Measurements from ENCODE around the gene TMEM170A.
"Not testable (repeated sequence)": the region's sequence is repeated elsewhere in the genome, so short reads cannot be mapped to it uniquely, and the experiment has no call there.

Gene TMEM170A

GRCh38 chr16:75460446-75460845 is 4.0 kb downstream of the TMEM170A start:
- no peaks in the 10 kb centered on the region for H3K27me3 ChIP-seq (ENCODE audit: control insufficient read depth, insufficient read depth, low read length)
- peaks cover 25% of the 10 kb centered on the region for H3K4me1 ChIP-seq (ENCODE audit: control insufficient read depth, low read depth, low read length)
- H3K36me3 ChIP-seq (ENCODE audit: control insufficient read depth, low read depth, low read length) = no peaks in the 10 kb centered on the region
- no peak overlapping the region for H3K27ac ChIP-seq (ENCODE audit: low read length)
- H3K4me3 ChIP-seq (ENCODE audit: low read length) = no peak overlapping the region
- peak overlapping the region; percentile 18 for H3K9ac ChIP-seq (ENCODE audit: low read length)
- no peaks in the 10 kb centered on the region for H3K9me3 ChIP-seq (ENCODE audit: control insufficient read depth, low read depth, low read length)

GRCh38 chr16:75459691-75460090 is 4.8 kb downstream of the TMEM170A start:
- H3K9me3 ChIP-seq (ENCODE audit: control insufficient read depth, low read depth, low read length) = no peaks in the 10 kb centered on the region
- no peaks in the 10 kb centered on the region for H3K27me3 ChIP-seq (ENCODE audit: control insufficient read depth, insufficient read depth, low read length)
- H3K4me1 ChIP-seq (ENCODE audit: control insufficient read depth, low read depth, low read length) = peaks cover 25% of the 10 kb centered on the region
- H3K9ac ChIP-seq (ENCODE audit: low read length) = no peak overlapping the region
- H3K4me3 ChIP-seq (ENCODE audit: low read length) = no peak overlapping the region
- no peak overlapping the region for H3K27ac ChIP-seq (ENCODE audit: low read length)
- no peaks in the 10 kb centered on the region for H3K36me3 ChIP-seq (ENCODE audit: control insufficient read depth, low read depth, low read length)

GRCh38 chr16:75458439-75458838 is 6.0 kb downstream of the TMEM170A start:
- Histone ChIP-seq H3K4me1 (ENCODE audit: control insufficient read depth, low read depth, low read length) (peaks cover 28% of the 10 kb centered on the region), H3K9me3 (ENCODE audit: control insufficient read depth, low read depth, low read length) (no peaks in the 10 kb centered on the region), H3K36me3 (ENCODE audit: control insufficient read depth, low read depth, low read length) (no peaks in the 10 kb centered on the region), H3K9ac (ENCODE audit: low read length) (no peak overlapping the region), H3K27me3 (ENCODE audit: control insufficient read depth, insufficient read depth, low read length) (no peaks in the 10 kb centered on the region), H3K27ac (ENCODE audit: low read length) (no peak overlapping the region), H3K4me3 (ENCODE audit: low read length) (no peak overlapping the region)

- no peaks in the 10 kb centered on the region for H3K36me3 ChIP-seq (ENCODE audit: control insufficient read depth, low read depth, low read length)
- H3K27ac ChIP-seq (ENCODE audit: low read length) = no peak overlapping the region
- H3K27me3 ChIP-seq (ENCODE audit: control insufficient read depth, insufficient read depth, low read length) = no peaks in the 10 kb centered on the region
- no peak overlapping the region for H3K9ac ChIP-seq (ENCODE audit: low read length)
- H3K9me3 ChIP-seq (ENCODE audit: control insufficient read depth, low read depth, low read length) = no peaks in the 10 kb centered on the region
- no peak overlapping the region for H3K4me3 ChIP-seq (ENCODE audit: low read length)
- peaks cover 28% of the 10 kb centered on the region for H3K4me1 ChIP-seq (ENCODE audit: control insufficient read depth, low read depth, low read length)
Measured at GRCh38 chr16:75458029-75458428, 6.5 kb downstream of the TMEM170A start.

GRCh38 chr16:75457485-75458021 is 6.9 kb downstream of the TMEM170A start:
- Histone ChIP-seq H3K4me1 (ENCODE audit: control insufficient read depth, low read depth, low read length) (peaks cover 28% of the 10 kb centered on the region), H3K27me3 (ENCODE audit: control insufficient read depth, insufficient read depth, low read length) (no peaks in the 10 kb centered on the region), H3K27ac (ENCODE audit: low read length) (no peak overlapping the region), H3K36me3 (ENCODE audit: control insufficient read depth, low read depth, low read length) (no peaks in the 10 kb centered on the region), H3K9ac (ENCODE audit: low read length) (no peak overlapping the region), H3K4me3 (ENCODE audit: low read length) (no peak overlapping the region), H3K9me3 (ENCODE audit: control insufficient read depth, low read depth, low read length) (no peaks in the 10 kb centered on the region)

GRCh38 chr16:75456971-75457370 is 7.5 kb downstream of the TMEM170A start:
- Histone ChIP-seq H3K9me3 (ENCODE audit: control insufficient read depth, low read depth, low read length) (no peaks in the 10 kb centered on the region), H3K27ac (ENCODE audit: low read length) (no peak overlapping the region), H3K9ac (ENCODE audit: low read length) (no peak overlapping the region), H3K4me1 (ENCODE audit: control insufficient read depth, low read depth, low read length) (peaks cover 28% of the 10 kb centered on the region), H3K4me3 (ENCODE audit: low read length) (no peak overlapping the region), H3K27me3 (ENCODE audit: control insufficient read depth, insufficient read depth, low read length) (no peaks in the 10 kb centered on the region), H3K36me3 (ENCODE audit: control insufficient read depth, low read depth, low read length) (no peaks in the 10 kb centered on the region)

GRCh38 chr16:75456486-75456885 is 8.0 kb downstream of the TMEM170A start:
- H3K4me1 ChIP-seq (ENCODE audit: control insufficient read depth, low read depth, low read length) = peaks cover 28% of the 10 kb centered on the region
- H3K4me3 ChIP-seq (ENCODE audit: low read length); H3K9me3 ChIP-seq (ENCODE audit: control insufficient read depth, low read depth, low read length); H3K9ac ChIP-seq (ENCODE audit: low read length); H3K36me3 ChIP-seq (ENCODE audit: control insufficient read depth, low read depth, low read length); H3K27ac ChIP-seq (ENCODE audit: low read length); H3K27me3 ChIP-seq (ENCODE audit: control insufficient read depth, insufficient read depth, low read length): not testable (repeated sequence)

GRCh38 chr16:75455677-75456076 is 8.8 kb downstream of the TMEM170A start:
- peaks cover 3% of the 10 kb centered on the region for H3K36me3 ChIP-seq (ENCODE audit: control insufficient read depth, low read depth, low read length)
- no peak overlapping the region for H3K4me3 ChIP-seq (ENCODE audit: low read length)
- no peaks in the 10 kb centered on the region for H3K27me3 ChIP-seq (ENCODE audit: control insufficient read depth, insufficient read depth, low read length)
- H3K27ac ChIP-seq (ENCODE audit: low read length) = no peak overlapping the region
- no peak overlapping the region for H3K9ac ChIP-seq (ENCODE audit: low read length)
- no peaks in the 10 kb centered on the region for H3K9me3 ChIP-seq (ENCODE audit: control insufficient read depth, low read depth, low read length)
- peaks cover 26% of the 10 kb centered on the region for H3K4me1 ChIP-seq (ENCODE audit: control insufficient read depth, low read depth, low read length)

GRCh38 chr16:75452464-75453190 is 11.9 kb downstream of the TMEM170A start:
- Histone ChIP-seq H3K4me1 (ENCODE audit: control insufficient read depth, low read depth, low read length) (peaks cover 19% of the 10 kb centered on the region), H3K4me3 (ENCODE audit: low read length) (no peak overlapping the region), H3K9me3 (ENCODE audit: control insufficient read depth, low read depth, low read length) (no peaks in the 10 kb centered on the region), H3K27me3 (ENCODE audit: control insufficient read depth, insufficient read depth, low read length) (no peaks in the 10 kb centered on the region), H3K27ac (ENCODE audit: low read length) (no peak overlapping the region), H3K9ac (ENCODE audit: low read length) (no peak overlapping the region), H3K36me3 (ENCODE audit: control insufficient read depth, low read depth, low read length) (peaks cover 17% of the 10 kb centered on the region)

GRCh38 chr16:75446416-75446815 is 18.1 kb downstream of the TMEM170A start:
- Histone ChIP-seq H3K27ac (ENCODE audit: low read length) (no peak overlapping the region), H3K27me3 (ENCODE audit: control insufficient read depth, insufficient read depth, low read length) (no peaks in the 10 kb centered on the region), H3K4me3 (ENCODE audit: low read length) (no peak overlapping the region), H3K4me1 (ENCODE audit: control insufficient read depth, low read depth, low read length) (no peaks in the 10 kb centered on the region), H3K36me3 (ENCODE audit: control insufficient read depth, low read depth, low read length) (peaks cover 21% of the 10 kb centered on the region), H3K9ac (ENCODE audit: low read length) (no peak overlapping the region), H3K9me3 (ENCODE audit: control insufficient read depth, low read depth, low read length) (no peaks in the 10 kb centered on the region)

GRCh38 chr16:75445298-75445697 is 19.2 kb downstream of the TMEM170A start:
- no peaks in the 10 kb centered on the region for H3K9me3 ChIP-seq (ENCODE audit: control insufficient read depth, low read depth, low read length)
- no peak overlapping the region for H3K4me3 ChIP-seq (ENCODE audit: low read length)
- H3K27me3 ChIP-seq (ENCODE audit: control insufficient read depth, insufficient read depth, low read length) = no peaks in the 10 kb centered on the region
- H3K9ac ChIP-seq (ENCODE audit: low read length) = no peak overlapping the region
- H3K36me3 ChIP-seq (ENCODE audit: control insufficient read depth, low read depth, low read length) = peaks cover 13% of the 10 kb centered on the region
- H3K4me1 ChIP-seq (ENCODE audit: control insufficient read depth, low read depth, low read length) = no peaks in the 10 kb centered on the region
- no peak overlapping the region for H3K27ac ChIP-seq (ENCODE audit: low read length)

GRCh38 chr16:75443298-75443697 is 21.2 kb downstream of the TMEM170A start:
- H3K9me3 ChIP-seq (ENCODE audit: control insufficient read depth, low read depth, low read length) = no peaks in the 10 kb centered on the region
- no peaks in the 10 kb centered on the region for H3K27me3 ChIP-seq (ENCODE audit: control insufficient read depth, insufficient read depth, low read length)
- H3K4me3 ChIP-seq (ENCODE audit: low read length) = no peak overlapping the region
- no peaks in the 10 kb centered on the region for H3K4me1 ChIP-seq (ENCODE audit: control insufficient read depth, low read depth, low read length)
- H3K27ac ChIP-seq (ENCODE audit: low read length) = no peak overlapping the region
- H3K9ac ChIP-seq (ENCODE audit: low read length) = no peak overlapping the region
- H3K36me3 ChIP-seq (ENCODE audit: control insufficient read depth, low read depth, low read length) = peaks cover 6% of the 10 kb centered on the region
